GM19438 (cell line): ENCODE measurements around the gene BRCC3.
A peak's percentile ranks its signal among the peaks of the same experiment; 100 is the strongest.

ENCODE experiments used
- ATAC-seq: cut with Tn5 transposase; IDR thresholded peaks from one replicate; pipeline ENCODE4 v1.9.1; 2021; ENCODE audit warnings: low read depth; ENCODE audit not compliant: unreplicated experiment

The BRCC3 gene

GRCh38 chrX:155070975-155071693 lies at the start of gene BRCC3, which contains the start of the genes CMC4 and MTCP1:
BRCC3 (plus strand) TSS chrX:155071508; CDS start chrX:155071528, 20 bp downstream.
CMC4 (minus strand) TSS chrX:155071136; CDS start chrX:155064023, 7,113 bp downstream.
MTCP1 (minus strand) TSS chrX:155071136; CDS start chrX:155066010, 5,126 bp downstream.
- ATAC-seq: peak; percentile 89

GRCh38 chrX:155022585-155022984 lies 48.7 kb upstream of the BRCC3 start, which contains the start of gene F8:
F8 (minus strand) TSS chrX:155022723; CDS start chrX:155022552, 171 bp downstream.
- no peak for ATAC-seq

GRCh38 chrX:155023907-155024833 lies 47.1 kb upstream of the BRCC3 start:
- no peak for ATAC-seq

- ATAC-seq: no peak
Observed at GRCh38 chrX:155026420-155026726, 44.9 kb upstream of the BRCC3 start.

- peak; percentile 85 for ATAC-seq
Observed at GRCh38 chrX:155026727-155027508, 44.4 kb upstream of the BRCC3 start, which contains the start of gene FUNDC2. FUNDC2 (plus strand) TSS chrX:155026844; CDS start chrX:155026939, 95 bp downstream.

GRCh38 chrX:155027509-155028066 lies 43.7 kb upstream of the BRCC3 start:
- ATAC-seq: no peak

- ATAC-seq: no peak
Observed at GRCh38 chrX:155028129-155028528, 43.2 kb upstream of the BRCC3 start.

- ATAC-seq: no peak
Observed at GRCh38 chrX:155028877-155029291, 42.4 kb upstream of the BRCC3 start.

GRCh38 chrX:155031657-155032056 lies 39.7 kb upstream of the BRCC3 start:
- ATAC-seq: no peak

- no peak for ATAC-seq
Observed at GRCh38 chrX:155035688-155036087, 35.6 kb upstream of the BRCC3 start.

- ATAC-seq: no peak
Observed at GRCh38 chrX:155046129-155046810, 25.0 kb upstream of the BRCC3 start.

GRCh38 chrX:155046811-155047528 lies 24.3 kb upstream of the BRCC3 start:
- ATAC-seq: no peak

GRCh38 chrX:155048977-155049619 lies 22.2 kb upstream of the BRCC3 start:
- ATAC-seq: no peak

- ATAC-seq: no peak
Observed at GRCh38 chrX:155052738-155053498, 18.4 kb upstream of the BRCC3 start.

- ATAC-seq: no peak
Observed at GRCh38 chrX:155053656-155054055, 17.7 kb upstream of the BRCC3 start.

- ATAC-seq: no peak
Observed at GRCh38 chrX:155054255-155054654, 17.1 kb upstream of the BRCC3 start.

- ATAC-seq: no peak
Observed at GRCh38 chrX:155055494-155055893, 15.8 kb upstream of the BRCC3 start.

- no peak for ATAC-seq
Observed at GRCh38 chrX:155056471-155056870, 14.8 kb upstream of the BRCC3 start.
